Body of pancreas (tissue), 4 donors: Measurements from ENCODE around the gene WWTR1. TPM values are rescaled to one million over a fixed set of nuclear protein-coding genes. Genes with fewer than 3 reads are reported as not detected.

ENCODE experiments used
- ATAC-seq: fragments of 150-250 bp; one replicate; pipeline ENCODE4 v1.9.1; 2016
- DNase-seq, 4 donors: peaks; one replicate each; pipeline ENCODE4 v3.0.0-alpha.2; 2019
- H3K27ac ChIP-seq, 4 donors: fragments of 200-600 bp; sonication (generic); 1 replicate in 3 of 4; 2 replicates in 1 of 4; pipeline versions ENCODE4 v1.5.1 to v1.6.1; 2016 to 2019; ENCODE audit warnings: mild to moderate bottlenecking in 1 of 4, mixed read lengths in 1 of 4, moderate library complexity in 1 of 4
- H3K27me3 ChIP-seq, 2 donors: fragments of 200-600 bp; sonication (generic); one replicate each; pipeline ENCODE4 v1.6.0; 2016; ENCODE audit warnings: mild to moderate bottlenecking in 1 of 2
- H3K36me3 ChIP-seq, 2 donors: fragments of 200-600 bp; sonication (generic); replicated peaks in 1 of 2; 2 replicates each; pipeline ENCODE4 v1.5.1; 2016; ENCODE audit warnings: low read depth in 2 of 2; ENCODE audit not compliant: insufficient read depth in 1 of 2
- H3K4me1 ChIP-seq: fragments of 200-600 bp; sonication (generic); one replicate; pipeline ENCODE4 v1.6.0; 2016
- H3K4me3 ChIP-seq, 2 donors: fragments of 200-600 bp; sonication (generic); 1 replicate in 1 of 2; 2 replicates in 1 of 2; pipeline ENCODE4 v1.5.1; 2016 to 2019
- H3K9me3 ChIP-seq, 3 donors: fragments of 200-600 bp; sonication (generic); 1 replicate in 2 of 3; 2 replicates in 1 of 3; pipeline ENCODE4 v1.5.1; 2016
- CTCF ChIP-seq, 7 experiments: fragments of 450-650 bp in 4 of 7; fragments of 200-600 bp in 3 of 7; sonication (generic) in 3 of 7; IDR thresholded peaks; one replicate each; pipeline ENCODE4 v1.5.1; 2016 to 2019; ENCODE audit warnings: antibody characterized with exemption in 7 of 7
- POLR2A ChIP-seq, 3 donors: fragments of 450-650 bp; IDR thresholded peaks; one replicate each; pipeline ENCODE4 v1.6.1; 2016; ENCODE audit warnings: antibody characterized with exemption in 3 of 3, mild to moderate bottlenecking in 2 of 3
- WGBS, 2 donors: methylation state at CpG; one replicate each; pipeline ENCODE4 v1.1.5; 2017; 5-methylcytosine and 5-hydroxymethylcytosine counted together
- intact Hi-C: fragments of 100-400 bp; cut with DNase I; formaldehyde crosslinking; loops from one replicate; pipeline ENCODE4 v1.15.1; 2023
- total RNA-seq, 2 donors: library from RNA; depleted of rRNA; stranded (reverse); fragments of >200 nt; gene quantifications; one replicate each; pipeline ENCODE4 v1.1.0, GENCODE V29; 2016

The WWTR1 gene
- total RNA-seq, 2 donors from 2014 or later, result 46.2 to 64.3 TPM

GRCh38 chr3:149702691-149703441 is 45.0 kb upstream of the WWTR1 start:
- WGBS, 2 donors, result 73 to 84% methylated on average over 4 of the region's 4 CpGs
- Histone ChIP-seq H3K4me1 (no peaks in the 10 kb centered on the region), H3K36me3 (no peaks in the 10 kb centered on the region), H3K9me3 (peaks cover 0 to 5% (median 0%) of the 10 kb centered on the region in 3 donors), H3K27me3 (no peaks in the 10 kb centered on the region), H3K27ac (no peak overlapping the region), H3K4me3 (no peak overlapping the region)
- ATAC-seq (peak; percentile 42), DNase-seq (no peak)
- intact Hi-C loops, result no loop called here
- TF ChIP-seq POLR2A (IDR thresholded peaks at IDR 0.05) (no peak), CTCF (IDR thresholded peaks at IDR 0.05) (no peak)

GRCh38 chr3:149701977-149702350 is 44.1 kb upstream of the WWTR1 start:
- TF ChIP-seq POLR2A (IDR thresholded peaks at IDR 0.05) (no peak), CTCF (IDR thresholded peaks at IDR 0.05) (no peak)
- DNase-seq (no peak), ATAC-seq (no peak)
- Histone ChIP-seq H3K4me1 (no peaks in the 10 kb centered on the region), H3K27me3 (no peaks in the 10 kb centered on the region), H3K9me3 (peaks cover 0 to 5% (median 0%) of the 10 kb centered on the region in 3 donors), H3K36me3 (no peaks in the 10 kb centered on the region), H3K27ac (no peak overlapping the region), H3K4me3 (no peak overlapping the region)
- intact Hi-C loops, result no loop called here
- 82 to 96% methylated on average over 1 of the region's 1 CpG for WGBS, 2 donors

GRCh38 chr3:149701206-149701976 is 43.6 kb upstream of the WWTR1 start:
- Histone ChIP-seq H3K9me3 (peaks cover 0 to 5% (median 0%) of the 10 kb centered on the region in 3 donors), H3K36me3 (no peaks in the 10 kb centered on the region), H3K4me3 (no peak overlapping the region), H3K27me3 (no peaks in the 10 kb centered on the region), H3K27ac (no peak overlapping the region), H3K4me1 (no peaks in the 10 kb centered on the region)
- DNase-seq (no peak), ATAC-seq (no peak)
- no peak for TF ChIP-seq POLR2A (IDR thresholded peaks at IDR 0.05)
- intact Hi-C loops, result no loop called here
- 81 to 84% methylated on average over 12 of the region's 12 CpGs for WGBS, 2 donors

- Histone ChIP-seq H3K9me3 (no peaks in the 10 kb centered on the region), H3K4me1 (no peaks in the 10 kb centered on the region), H3K27ac (no peak overlapping the region), H3K27me3 (no peaks in the 10 kb centered on the region), H3K36me3 (no peaks in the 10 kb centered on the region), H3K4me3 (no peak overlapping the region)
- peak in 2 of 4 donors; percentile 2 to 11 for DNase-seq
- intact Hi-C loops, result no loop called here
- WGBS, 2 donors, result 69 to 81% methylated on average over 3 of the region's 3 CpGs
- no peak for ATAC-seq
- TF ChIP-seq POLR2A (IDR thresholded peaks at IDR 0.05), result no peak
- no peak for TF ChIP-seq CTCF (IDR thresholded peaks at IDR 0.05)
Observed at GRCh38 chr3:149688122-149688757, 30.4 kb upstream of the WWTR1 start.

GRCh38 chr3:149686996-149687395 is 29.2 kb upstream of the WWTR1 start:
- Histone ChIP-seq H3K4me1 (no peaks in the 10 kb centered on the region), H3K36me3 (no peaks in the 10 kb centered on the region), H3K27me3 (no peaks in the 10 kb centered on the region), H3K4me3 (no peak overlapping the region), H3K27ac (no peak overlapping the region), H3K9me3 (no peaks in the 10 kb centered on the region)
- TF ChIP-seq POLR2A (IDR thresholded peaks at IDR 0.05) (no peak), CTCF (IDR thresholded peaks at IDR 0.05) (no peak)
- 79 to 93% methylated on average over 2 of the region's 2 CpGs for WGBS, 2 donors
- intact Hi-C loops, result no loop called here
- ATAC-seq (no peak), DNase-seq (no peak)
